HG02763 (cell line): ENCODE results near the gene RHOB.
"Not testable (repeated sequence)": the region's sequence is repeated elsewhere in the genome, so short reads cannot be mapped to it uniquely, and the experiment has no call there.

Experiments used
- ATAC-seq: cut with Tn5 transposase; IDR thresholded peaks from one replicate; pipeline ENCODE4 v1.9.1; 2021; ENCODE audit warnings: mild to moderate bottlenecking, moderate library complexity; ENCODE audit not compliant: unreplicated experiment

Gene RHOB

GRCh38 chr2:20422402-20423271, 24.2 kb upstream of the RHOB start:
- ATAC-seq: no peak

- no peak for ATAC-seq
Measured at GRCh38 chr2:20423359-20423758, 23.5 kb upstream of the RHOB start.

DNA sequence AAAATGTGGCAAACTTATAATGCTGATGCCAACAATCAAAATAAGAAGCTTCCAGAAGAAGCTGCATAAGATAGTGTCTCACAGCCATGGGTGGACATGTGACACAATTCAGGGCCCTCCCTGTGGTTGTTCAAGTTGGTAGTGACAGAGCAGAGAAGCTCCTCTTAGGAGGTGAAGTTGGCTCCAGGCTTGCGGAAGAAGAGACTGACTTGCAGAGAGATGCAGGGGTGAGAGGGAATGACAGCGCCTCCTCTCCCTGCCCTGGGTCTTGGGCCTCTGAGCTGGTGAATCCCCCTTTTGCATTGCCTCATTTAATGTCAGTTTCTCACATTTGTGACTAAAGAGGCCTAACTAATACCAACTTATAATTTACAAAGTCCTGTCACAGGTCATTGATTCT, 23.0 kb upstream of the RHOB start:
- ATAC-seq: no peak

DNA sequence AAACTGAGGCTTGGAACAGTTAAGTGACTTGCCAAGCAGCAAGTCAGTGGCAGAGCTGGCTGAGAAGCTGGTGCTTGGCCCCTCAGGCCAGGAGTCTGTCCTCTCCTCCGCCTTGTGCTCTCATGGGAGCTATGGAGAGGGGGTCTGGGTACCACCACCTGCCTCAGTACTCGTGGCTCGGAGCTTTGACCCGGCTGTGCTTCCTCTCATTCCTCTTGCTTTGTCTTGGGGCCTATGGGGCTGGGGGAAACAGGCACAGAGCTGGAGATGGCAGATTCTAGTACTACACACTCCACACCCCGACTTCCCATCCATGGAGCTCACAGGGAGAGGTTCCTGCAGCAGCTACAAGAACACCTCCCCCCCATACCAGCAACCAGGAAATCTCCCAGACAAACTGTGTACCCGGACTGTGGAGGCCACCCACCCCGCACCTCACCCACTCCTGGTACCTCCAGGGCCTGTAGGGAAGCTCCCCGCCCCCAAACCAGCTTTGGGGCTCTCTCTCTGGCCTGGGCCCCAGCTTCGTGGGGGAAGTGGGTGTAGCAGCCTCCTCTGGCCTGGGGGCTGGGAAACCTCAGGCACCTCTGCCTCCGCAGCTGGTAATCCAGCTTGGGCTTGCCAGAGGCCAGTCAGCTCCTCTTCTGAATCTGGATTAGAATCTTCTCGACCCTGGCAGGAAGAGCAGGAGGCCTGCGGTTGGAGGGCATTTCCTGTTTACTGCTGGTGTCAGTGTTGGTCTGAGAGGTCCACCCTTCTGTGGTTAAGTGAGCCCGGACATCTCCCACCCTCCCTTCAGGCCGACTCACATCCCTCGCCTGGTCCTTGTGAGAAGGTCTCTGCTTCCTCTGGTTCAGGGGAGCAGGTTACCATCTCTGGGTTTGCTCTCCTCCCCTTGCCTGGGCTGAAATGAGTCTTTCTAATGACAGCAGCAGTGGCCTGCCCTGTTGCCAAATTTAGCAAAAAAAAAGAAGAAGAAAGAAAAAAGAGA, 22.3 kb upstream of the RHOB start:
- peak; percentile 64 for ATAC-seq

DNA sequence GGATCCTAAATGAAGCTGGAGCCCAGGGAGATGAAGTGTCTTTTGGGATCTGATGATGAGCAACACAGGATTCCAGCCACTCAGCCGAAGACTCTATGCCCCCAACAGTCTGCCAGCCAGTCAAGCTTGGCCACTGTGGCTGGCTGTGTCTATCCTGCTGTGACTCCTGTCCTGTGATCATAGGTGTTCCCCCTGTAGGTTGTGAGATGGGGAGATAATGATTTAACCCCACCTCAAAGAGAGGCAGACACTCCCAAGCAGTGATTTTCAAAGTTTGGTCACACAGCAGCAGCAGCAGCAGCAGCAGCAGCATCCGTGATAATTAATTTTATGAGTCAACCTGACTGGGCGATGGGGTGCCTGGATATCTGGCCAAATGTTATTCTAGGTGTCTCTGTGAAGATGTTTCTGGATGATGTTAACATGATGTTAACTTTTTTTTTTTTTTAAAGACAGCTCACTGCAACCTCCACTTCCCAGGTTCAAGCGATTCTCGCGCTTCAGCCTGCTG, 21.4 kb upstream of the RHOB start:
- no peak for ATAC-seq

DNA sequence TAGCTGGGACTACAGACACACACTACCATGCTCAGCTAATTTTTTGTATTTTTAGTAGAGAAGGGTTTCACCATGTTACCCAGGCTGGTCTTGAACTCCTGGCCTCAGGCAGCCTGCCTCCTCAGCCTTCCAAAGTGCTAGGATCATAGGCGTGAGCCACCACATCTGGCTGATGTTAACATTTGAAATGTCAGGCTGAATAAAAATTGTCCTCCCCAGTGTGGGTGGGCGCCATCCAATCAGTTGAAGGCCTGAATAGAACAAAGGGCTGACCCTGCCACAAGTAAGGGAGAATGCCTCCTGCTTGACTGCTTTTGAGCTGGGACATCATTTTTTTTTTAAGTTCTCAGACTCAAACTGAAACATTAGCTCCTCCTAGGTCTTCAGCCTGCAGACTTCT, 21.0 kb upstream of the RHOB start:
- ATAC-seq: no peak

DNA sequence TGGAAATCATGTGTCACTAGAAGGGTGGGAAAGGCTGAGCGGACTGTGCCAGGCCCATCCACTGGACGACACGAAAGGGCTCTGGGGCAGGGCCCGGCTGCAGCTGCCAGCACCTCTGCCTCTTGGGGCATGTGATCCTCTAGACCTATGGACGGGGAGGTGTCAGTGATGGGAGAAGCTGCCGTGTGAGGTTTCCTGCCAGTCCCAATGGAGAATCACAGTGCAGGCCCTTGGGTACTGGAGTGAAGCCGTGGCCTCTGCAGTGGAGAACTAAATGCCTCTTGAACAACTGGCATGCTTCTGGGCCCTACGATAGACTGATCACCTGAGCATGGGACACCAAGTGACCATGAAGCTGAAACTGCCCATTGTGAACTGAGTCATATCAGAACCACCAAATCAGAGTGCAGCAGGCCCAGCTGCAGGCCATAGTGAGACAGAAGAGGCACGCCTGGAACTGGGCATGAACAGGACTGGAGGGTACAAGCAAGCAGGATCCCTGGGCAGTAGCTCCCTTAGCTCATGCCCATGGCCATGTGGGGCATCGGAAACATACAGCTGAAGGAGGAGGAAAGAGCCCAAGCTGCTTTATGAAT, 18.8 kb upstream of the RHOB start:
- ATAC-seq: no peak

DNA sequence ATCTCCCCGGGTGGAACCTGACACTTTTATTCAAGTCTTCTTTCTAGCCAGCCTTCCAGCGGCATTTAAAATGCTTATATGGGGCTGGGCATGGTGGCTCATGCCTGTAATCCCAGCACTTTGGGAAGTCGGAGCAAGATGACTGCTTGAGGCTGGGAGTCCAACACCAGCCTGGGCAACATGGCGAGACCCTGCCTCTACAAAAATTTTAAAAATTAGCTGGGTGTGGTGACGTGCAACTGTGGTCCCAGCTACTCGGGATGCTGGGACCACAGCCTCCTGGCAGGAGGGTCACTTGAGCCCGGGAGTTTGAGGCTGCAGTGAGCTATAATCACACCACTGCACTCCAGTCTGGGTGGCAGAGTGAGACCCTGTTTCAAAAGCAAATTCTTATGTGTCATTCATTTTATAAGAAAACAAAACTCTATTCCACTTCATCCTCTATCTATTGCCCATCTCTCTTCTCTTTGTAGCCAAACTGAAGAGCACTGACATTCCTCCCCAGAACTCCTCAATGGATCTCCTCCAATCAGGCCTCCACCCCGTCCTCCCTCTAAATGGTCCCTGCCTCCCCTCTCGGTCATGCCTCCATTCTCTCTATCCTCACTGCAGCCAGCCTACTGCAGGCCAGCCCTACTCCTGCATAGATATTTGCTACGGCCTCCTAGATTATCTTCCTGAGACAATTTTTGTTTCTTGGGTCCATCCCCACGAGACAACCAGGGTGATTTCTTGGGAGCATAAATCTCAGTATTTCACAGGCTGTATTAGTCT, 18.0 kb upstream of the RHOB start:
- no peak for ATAC-seq

DNA sequence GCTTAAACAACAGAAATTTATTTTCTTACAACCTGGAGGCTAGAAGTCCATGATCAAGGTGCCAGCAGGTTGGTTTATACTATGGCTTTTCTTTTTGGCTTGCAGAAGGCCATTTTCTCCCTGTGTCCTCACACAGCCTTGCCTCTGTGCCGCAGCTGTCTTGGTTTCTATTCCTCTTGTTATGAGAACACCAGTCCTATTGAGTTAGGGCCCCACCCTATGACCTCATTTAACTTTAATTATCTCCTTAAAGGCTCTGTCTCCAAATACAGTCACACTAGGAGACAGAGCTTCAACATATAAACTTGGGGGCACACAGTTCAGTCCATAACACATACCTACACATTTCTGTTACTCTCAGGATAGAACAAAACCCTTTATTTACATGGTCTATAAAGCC, 17.3 kb upstream of the RHOB start:
- ATAC-seq: peak; percentile 63

DNA sequence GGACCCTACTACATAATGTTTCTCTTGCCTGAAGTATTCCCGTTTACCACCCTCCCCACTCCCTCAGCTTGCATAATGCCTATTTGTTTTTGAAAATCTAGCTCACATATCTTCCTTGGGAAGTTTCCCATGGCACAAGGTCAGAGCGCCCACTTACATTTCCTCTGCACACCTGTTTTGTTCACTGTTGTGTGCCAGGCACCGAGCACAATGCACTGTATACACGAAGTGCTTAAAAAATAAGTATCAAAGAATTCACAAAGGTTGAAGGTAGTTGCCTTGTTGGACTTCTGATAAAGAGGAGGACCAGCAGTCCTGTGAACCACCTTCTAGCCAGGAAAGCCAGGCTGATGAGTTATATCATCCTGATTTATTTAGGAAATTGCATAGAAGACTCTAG, 16.8 kb upstream of the RHOB start:
- no peak for ATAC-seq

DNA sequence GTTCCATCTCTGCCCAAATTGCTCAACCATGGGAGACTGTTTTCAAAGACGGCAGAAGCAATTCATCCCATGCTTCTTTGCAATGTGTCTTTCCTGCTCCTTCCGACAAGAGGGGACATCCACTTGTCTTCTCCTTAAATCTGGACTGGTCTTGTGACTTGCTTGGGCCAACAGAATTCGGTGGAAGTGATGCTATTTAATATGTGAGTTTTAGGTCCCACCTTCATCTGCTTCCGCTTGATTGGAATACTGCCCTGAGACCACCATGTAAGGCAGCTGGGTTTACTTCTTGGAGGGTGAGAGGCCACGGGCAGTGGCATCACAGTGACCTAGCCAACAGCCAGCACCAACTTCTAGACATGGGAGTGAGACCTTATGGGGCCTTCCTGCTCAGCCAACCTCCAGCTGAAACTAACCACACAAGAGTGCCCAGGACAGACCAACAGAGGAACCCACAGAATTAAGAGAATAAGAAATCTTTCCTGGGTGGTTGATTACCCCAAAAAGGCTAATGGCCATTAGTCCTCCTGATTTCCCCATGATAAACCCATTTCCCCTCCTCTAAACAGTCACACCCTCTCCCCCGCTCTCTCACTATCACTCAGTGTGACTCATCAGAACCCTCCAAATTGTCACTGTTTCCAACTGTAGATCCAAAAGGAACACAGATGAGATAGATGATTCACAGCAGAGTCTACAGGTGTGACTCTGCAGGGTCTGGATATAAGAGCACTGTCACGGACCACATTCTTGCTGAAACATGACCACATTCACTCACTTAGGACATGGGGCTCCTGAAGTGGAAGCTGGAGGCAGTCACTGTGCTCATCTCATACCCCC, 16.2 kb upstream of the RHOB start:
- no peak for ATAC-seq

- ATAC-seq: no peak
Measured at GRCh38 chr2:20431301-20431698, 15.6 kb upstream of the RHOB start.

GRCh38 chr2:20431772-20432171, 15.1 kb upstream of the RHOB start:
- no peak for ATAC-seq

DNA sequence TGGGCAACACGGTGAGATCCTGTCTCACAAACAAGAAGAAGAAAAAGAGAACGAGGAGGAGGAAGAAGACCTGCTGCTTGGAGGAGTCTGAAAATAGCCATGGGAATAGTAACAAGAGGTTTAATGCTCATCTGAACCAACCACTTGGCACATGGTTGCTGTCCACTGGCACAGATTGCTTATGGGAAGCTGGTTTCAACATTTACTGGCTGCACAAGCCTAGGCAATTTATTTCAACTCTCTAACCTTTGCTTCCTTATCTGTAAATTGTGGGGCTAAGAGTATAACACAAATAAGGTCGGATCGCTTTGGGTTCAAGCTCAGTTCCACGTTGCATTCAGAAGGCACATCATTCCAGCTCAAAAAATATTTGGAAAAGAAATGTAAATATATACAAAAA, 14.2 kb upstream of the RHOB start:
- ATAC-seq: no peak

GRCh38 chr2:20433249-20433648, 13.6 kb upstream of the RHOB start:
- no peak for ATAC-seq

- ATAC-seq: no peak
Measured at GRCh38 chr2:20433946-20434553, 12.8 kb upstream of the RHOB start.

- no peak for ATAC-seq
Measured at GRCh38 chr2:20434588-20435294, 12.1 kb upstream of the RHOB start.

GRCh38 chr2:20435456-20435855, 11.4 kb upstream of the RHOB start:
- ATAC-seq: not testable (repeated sequence)
